Measurements from ENCODE around the gene VKORC1.
A peak's percentile ranks its signal among the peaks of the same experiment; 100 is the strongest.
"Not testable (repeated sequence)": the region's sequence is repeated elsewhere in the genome, so short reads cannot be mapped to it uniquely, and the experiment has no call there.

VKORC1 gene

DNA sequence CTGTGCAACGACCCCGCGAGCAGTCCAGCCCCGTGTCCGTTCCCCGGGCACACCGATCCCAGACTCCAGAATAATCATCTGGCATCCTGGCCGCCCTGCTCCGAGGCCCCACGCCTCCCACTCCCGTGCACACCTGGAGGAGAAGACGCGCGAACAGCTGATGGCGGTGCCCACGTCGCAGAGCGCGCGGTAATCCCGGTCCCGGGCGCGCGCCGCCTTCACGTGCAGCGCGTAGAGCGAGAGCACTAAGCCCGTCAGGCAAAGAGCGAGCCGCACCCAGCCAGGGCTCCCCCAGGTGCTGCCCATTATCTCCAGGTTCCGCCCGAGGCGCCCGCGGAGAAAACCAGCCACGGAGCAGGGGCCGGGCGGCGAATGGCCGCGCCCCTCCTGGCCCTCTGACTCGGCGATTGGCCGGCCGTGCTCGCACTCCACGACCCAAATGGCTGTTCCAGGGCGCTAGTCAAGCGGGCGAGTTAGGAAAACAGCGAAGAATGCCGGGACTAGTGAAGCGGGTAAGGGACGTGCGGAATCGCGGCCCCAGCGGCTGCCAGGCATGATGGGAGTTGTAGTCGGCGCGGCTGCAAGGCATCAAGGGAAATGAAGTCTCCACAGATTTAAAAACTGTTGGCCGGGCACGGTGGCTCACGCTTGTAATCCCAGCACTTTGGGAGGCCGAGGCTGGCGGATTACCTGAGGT, at the start of gene VKORC1:
TSS of gene VKORC1 (minus strand) at position 374 of the 697 bp plus-strand sequence. CDS start at position 306, 68 bp downstream.
- peak; percentile 90 to 98 (median 94) for DNase-seq

- no peak for DNase-seq
These were observed 49.1 kb upstream of the VKORC1 start for GRCh38 chr16:31143694-31144148.

- no peak for DNase-seq
These were observed 48.6 kb upstream of the VKORC1 start for GRCh38 chr16:31143011-31143693.

GRCh38 chr16:31142109-31143010, 47.8 kb upstream of the VKORC1 start:
- peak; percentile 92 to 99 (median 97) for DNase-seq

- no peak for DNase-seq
These were observed 47.0 kb upstream of the VKORC1 start for GRCh38 chr16:31141489-31142108.

GRCh38 chr16:31141071-31141469, 46.5 kb upstream of the VKORC1 start:
- DNase-seq, result not testable (repeated sequence)

- no peak for DNase-seq
These were observed 44.3 kb upstream of the VKORC1 start for GRCh38 chr16:31138621-31139578.

DNA sequence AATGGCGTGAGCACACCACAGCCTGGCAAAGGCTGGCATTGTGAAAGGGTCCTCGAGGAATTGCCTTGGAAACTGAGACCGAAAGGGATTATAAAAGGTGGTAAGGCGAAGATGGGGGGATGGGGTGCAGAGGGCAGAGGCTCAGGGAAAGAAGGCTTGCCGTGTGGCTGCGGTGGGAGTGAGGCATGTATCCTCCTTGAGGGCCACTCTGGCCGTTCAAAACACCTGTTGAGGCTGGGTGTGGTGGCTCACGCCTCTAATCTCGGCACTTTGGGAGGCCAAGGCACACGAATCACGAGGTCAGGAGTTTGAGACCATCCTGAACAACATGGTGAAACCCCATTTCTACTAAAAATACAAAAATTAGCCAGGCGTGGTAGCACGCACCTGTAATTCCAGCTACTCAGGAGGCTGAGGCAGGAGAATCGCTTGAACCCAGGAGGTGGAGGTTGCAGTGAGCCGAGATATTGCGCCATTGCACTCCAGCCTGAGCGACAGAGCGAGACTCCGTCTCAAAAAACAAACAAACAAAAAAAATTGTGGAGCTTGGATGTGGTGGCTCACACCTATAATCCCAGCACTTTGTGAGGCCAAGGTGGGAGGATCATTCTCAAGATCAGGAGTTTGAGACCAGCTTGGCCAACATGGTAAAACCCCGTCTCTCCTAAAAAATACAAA, 42.4 kb upstream of the VKORC1 start:
- DNase-seq, result not testable (repeated sequence)

DNA sequence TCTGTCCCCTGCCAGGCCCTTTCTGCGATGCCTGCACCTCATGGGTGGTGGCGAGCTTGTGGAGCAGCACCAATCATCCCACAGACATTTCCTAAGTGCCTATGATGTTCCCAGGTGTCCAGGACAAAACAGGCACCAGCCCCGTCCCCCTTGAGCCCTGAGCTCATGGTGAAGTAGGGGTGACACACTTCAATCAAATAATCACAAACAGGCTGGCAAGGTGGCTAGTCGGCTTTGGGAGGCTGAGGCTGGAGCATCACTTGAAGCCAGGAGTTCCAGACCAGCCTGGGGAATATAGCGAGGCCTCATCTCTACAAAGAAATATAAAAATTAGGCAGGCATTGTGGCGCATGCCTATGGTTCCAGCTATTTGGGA, 41.7 kb upstream of the VKORC1 start:
- no peak for DNase-seq

- DNase-seq, result no peak
These were observed 41.1 kb upstream of the VKORC1 start, which contains the start of gene PRSS8 for GRCh38 chr16:31135535-31136286. PRSS8 (minus strand) TSS chr16:31135727; CDS start chr16:31135498, 229 bp downstream.

- no peak for DNase-seq
These were observed 40.3 kb upstream of the VKORC1 start for GRCh38 chr16:31134625-31135534.

GRCh38 chr16:31134091-31134571, 39.5 kb upstream of the VKORC1 start:
- DNase-seq, result no peak

DNA sequence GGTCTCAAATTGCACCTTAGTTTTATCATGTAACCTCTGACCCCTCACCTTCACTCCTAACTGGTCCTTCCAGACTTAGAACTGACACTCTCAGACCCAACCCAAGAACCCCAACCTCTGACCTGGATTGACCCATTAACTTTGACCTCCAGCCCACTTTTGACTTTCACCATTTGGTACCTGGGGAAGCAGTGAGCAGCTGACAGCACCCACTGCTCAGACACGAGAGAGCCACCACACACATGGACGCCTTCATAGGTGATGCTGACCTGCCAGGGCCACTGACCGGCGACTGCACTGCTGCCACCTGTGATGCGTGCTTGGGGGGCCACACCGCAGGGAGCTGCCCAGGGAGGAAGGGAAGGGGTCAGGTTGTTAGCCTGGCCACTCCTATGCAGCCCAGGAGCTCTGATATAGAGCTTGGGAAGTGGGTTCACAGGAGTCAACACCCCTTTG, 38.5 kb upstream of the VKORC1 start:
- DNase-seq, result no peak

- no peak for DNase-seq
These were observed 37.8 kb upstream of the VKORC1 start for GRCh38 chr16:31132303-31132979.

DNA sequence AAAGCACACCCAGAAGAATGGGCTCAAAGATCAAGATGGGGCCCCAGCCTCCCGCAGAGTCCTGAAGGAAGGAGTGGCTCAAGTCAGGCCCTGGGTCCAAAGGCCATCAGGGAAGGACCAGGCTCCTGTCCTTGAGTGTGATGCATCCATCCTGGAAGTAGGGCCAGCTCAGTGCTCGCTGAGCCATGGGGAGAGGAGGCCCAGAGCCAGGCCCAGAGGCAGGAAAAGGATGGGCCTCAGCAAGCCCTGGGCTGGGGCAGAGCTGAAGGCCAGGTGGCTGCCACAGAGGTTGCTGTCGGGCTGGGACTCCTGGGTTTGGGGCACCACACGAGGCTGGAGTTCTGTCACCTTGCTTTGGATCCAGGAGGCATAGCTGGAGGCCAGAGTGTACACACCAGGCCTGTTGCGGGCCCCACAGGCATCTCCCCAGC, 37.3 kb upstream of the VKORC1 start:
- no peak for DNase-seq

DNA sequence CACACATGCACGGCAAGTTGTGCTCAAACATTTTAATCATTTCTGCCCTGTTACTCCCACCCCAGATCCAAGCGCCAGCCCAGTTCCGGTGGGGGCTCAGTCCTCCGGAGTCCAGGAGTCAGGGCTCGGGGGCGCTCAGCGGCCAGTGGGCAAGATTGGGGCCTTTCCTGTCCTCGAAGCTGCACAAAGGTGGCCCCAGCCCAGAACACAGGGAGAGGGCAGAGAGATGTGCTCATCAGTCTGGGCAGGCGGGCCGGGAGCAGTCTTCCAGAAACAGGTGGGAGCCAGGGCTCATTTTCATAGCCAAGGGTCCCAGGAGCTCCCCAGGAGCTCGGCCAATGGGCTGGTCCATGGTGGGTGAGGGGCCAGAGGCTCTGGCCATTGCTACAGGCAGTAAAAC, 36.8 kb upstream of the VKORC1 start:
- no peak for DNase-seq

GRCh38 chr16:31130899-31131298, 36.3 kb upstream of the VKORC1 start:
- DNase-seq, result no peak

- no peak for DNase-seq
These were observed 35.8 kb upstream of the VKORC1 start for GRCh38 chr16:31130336-31130891.
